Stimulated activated CD4-positive, alpha-beta T cell treated with anti-CD3 and anti-CD28 coated beads, Interleukin-15, amount 100 ng/mL, for 24 hours (primary cell): Measurements from ENCODE around the gene STX16.
"Not testable (repeated sequence)": the region's sequence is repeated elsewhere in the genome, so short reads cannot be mapped to it uniquely, and the experiment has no call there.

Experiments used
- DNase-seq: peaks from one replicate; pipeline ENCODE4 v3.0.0-alpha.2; 2020

STX16 gene

GRCh38 chr20:58713801-58714339 lies 62.8 kb downstream of the STX16 start:
- DNase-seq, result no peak

GRCh38 chr20:58714340-58714922 lies 63.3 kb downstream of the STX16 start:
- no peak for DNase-seq

GRCh38 chr20:58714923-58715351 lies 63.9 kb downstream of the STX16 start:
- no peak for DNase-seq

- DNase-seq, result no peak
Observed at GRCh38 chr20:58715391-58715800, 64.3 kb downstream of the STX16 start.

GRCh38 chr20:58715801-58716475 lies 64.9 kb downstream of the STX16 start:
- no peak for DNase-seq

GRCh38 chr20:58716476-58717277 lies 65.6 kb downstream of the STX16 start:
- no peak for DNase-seq

GRCh38 chr20:58717278-58718091 lies 66.4 kb downstream of the STX16 start:
- no peak for DNase-seq

GRCh38 chr20:58718121-58718563 lies 67.1 kb downstream of the STX16 start:
- DNase-seq, result no peak

GRCh38 chr20:58718729-58719128 lies 67.6 kb downstream of the STX16 start:
- DNase-seq, result no peak

- DNase-seq, result no peak
Observed at GRCh38 chr20:58719258-58719657, 68.2 kb downstream of the STX16 start.

- DNase-seq, result no peak
Observed at GRCh38 chr20:58719971-58720371, 68.9 kb downstream of the STX16 start.

- DNase-seq, result no peak
Observed at GRCh38 chr20:58720890-58721289, 69.8 kb downstream of the STX16 start.

- DNase-seq, result no peak
Observed at GRCh38 chr20:58721951-58722778, 71.1 kb downstream of the STX16 start.

- no peak for DNase-seq
Observed at GRCh38 chr20:58722877-58723627, 72.0 kb downstream of the STX16 start.

- DNase-seq, result no peak
Observed at GRCh38 chr20:58723628-58723984, 72.5 kb downstream of the STX16 start.

GRCh38 chr20:58726156-58726555 lies 75.1 kb downstream of the STX16 start:
- not testable (repeated sequence) for DNase-seq
